Erythroblast (primary cell): ENCODE results near the gene C6orf118.

Experiments
- GATA1 ChIP-seq: IDR thresholded peaks from 2 replicates; pipeline ENCODE4 v1.6.1; 2011; ENCODE audit warnings: low read depth, mild to moderate bottlenecking, control low read depth, low read length, moderate library complexity
- POLR2A ChIP-seq: IDR thresholded peaks from 2 replicates; pipeline ENCODE4 v1.6.1; 2011; ENCODE audit warnings: mild to moderate bottlenecking, low read length

DNA sequence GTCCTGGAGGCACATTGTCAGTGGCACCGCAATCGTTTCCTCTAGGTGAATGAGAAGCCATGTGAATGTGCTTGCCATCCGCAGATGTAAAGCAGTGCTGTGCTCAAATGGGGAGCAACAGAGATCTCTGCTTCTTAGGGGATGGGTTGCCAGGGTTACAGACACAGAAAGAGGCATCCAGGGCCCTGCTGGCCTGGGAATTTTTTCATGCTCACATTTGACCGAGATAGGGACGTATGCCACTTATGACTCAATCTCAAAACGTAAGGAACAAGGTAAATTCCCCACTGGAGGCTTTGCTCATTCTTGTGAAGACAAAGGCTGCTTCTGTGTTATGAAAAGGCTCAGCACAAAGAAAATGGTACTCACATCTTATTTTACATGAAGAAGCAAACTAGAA, 11.0 kb downstream of the C6orf118 start:
- no peak for TF ChIP-seq POLR2A
- TF ChIP-seq GATA1: no peak
